Erythroblast (primary cell): ENCODE data around the gene PHF21B.

Experiments
- GATA1 ChIP-seq: IDR thresholded peaks from 2 replicates; pipeline ENCODE4 v1.6.1; 2011; ENCODE audit warnings: low read depth, mild to moderate bottlenecking, control low read depth, low read length, moderate library complexity
- POLR2A ChIP-seq: IDR thresholded peaks from 2 replicates; pipeline ENCODE4 v1.6.1; 2011; ENCODE audit warnings: mild to moderate bottlenecking, low read length

GRCh38 chr22:44988671-44989070 is 21.1 kb downstream of the PHF21B start:
- TF ChIP-seq POLR2A (no peak), GATA1 (no peak)
